DOHH2 (cell line): Measurements from ENCODE around the gene DGKD.
A peak's percentile ranks its signal among the peaks of the same experiment; 100 is the strongest.

Source experiments
- H3F3A ChIP-seq: fragments of 200-600 bp; sonication (generic), shearing (Covaris generic); 2 replicates; pipeline ENCODE4 v1.6.0; 2016; ENCODE audit warnings: antibody characterized with exemption, mild to moderate bottlenecking; ENCODE audit not compliant: control insufficient read depth, insufficient read depth
- H3K27ac ChIP-seq: fragments of 200-600 bp; sonication (generic); 2 replicates; pipeline ENCODE4 v1.5.1; 2014; ENCODE audit warnings: low read depth, mild to moderate bottlenecking, low read length, moderate library complexity
- H3K27me3 ChIP-seq: fragments of 200-600 bp; sonication (generic); 2 replicates; pipeline ENCODE4 v1.6.1; 2014; ENCODE audit warnings: mild to moderate bottlenecking, low read length, mixed read lengths; ENCODE audit not compliant: control insufficient read depth
- H3K36me3 ChIP-seq: fragments of 200-600 bp; sonication (generic); 2 replicates; pipeline ENCODE4 v1.6.1; 2014; ENCODE audit warnings: mild to moderate bottlenecking, low read length, moderate library complexity, mixed read lengths; ENCODE audit not compliant: control insufficient read depth
- H3K4me1 ChIP-seq: fragments of 200-600 bp; sonication (generic); 2 replicates; pipeline ENCODE4 v1.6.1; 2014; ENCODE audit warnings: mild to moderate bottlenecking, low read length, mixed read lengths; ENCODE audit not compliant: control insufficient read depth
- H3K4me2 ChIP-seq: fragments of 200-600 bp; sonication (generic); 2 replicates; pipeline ENCODE4 v1.6.0; 2014; ENCODE audit warnings: mild to moderate bottlenecking, low read length, moderate library complexity
- H3K4me3 ChIP-seq: fragments of 200-600 bp; sonication (generic); 2 replicates; pipeline ENCODE4 v1.5.1; 2014; ENCODE audit warnings: mild to moderate bottlenecking, low read length, mixed read lengths
- H3K79me2 ChIP-seq: fragments of 200-600 bp; sonication (generic); 2 replicates; pipeline ENCODE4 v1.6.1; 2014; ENCODE audit warnings: mild to moderate bottlenecking, low read length, mixed read lengths; ENCODE audit not compliant: control insufficient read depth
- H3K9me2 ChIP-seq: fragments of 200-600 bp; sonication (generic); replicated peaks from 2 replicates; pipeline ENCODE4 v1.6.1; 2014; ENCODE audit warnings: mild to moderate bottlenecking, low read length, mixed read lengths; ENCODE audit not compliant: control insufficient read depth
- H3K9me3 ChIP-seq: fragments of 200-600 bp; sonication (generic); 2 replicates; pipeline ENCODE4 v1.6.1; 2014; ENCODE audit warnings: antibody characterized with exemption, low read length, mixed read lengths; ENCODE audit not compliant: control insufficient read depth, insufficient read depth
- H4K20me1 ChIP-seq: fragments of 200-600 bp; sonication (generic); 2 replicates; pipeline ENCODE4 v1.6.0; 2014; ENCODE audit warnings: low read depth, mild to moderate bottlenecking, antibody characterized with exemption, low read length, moderate library complexity; ENCODE audit not compliant: control insufficient read depth, insufficient read depth
- CTCF ChIP-seq: fragments of 200-600 bp; sonication (generic); IDR thresholded peaks from one replicate; pipeline ENCODE4 v1.5.1; 2014; ENCODE audit warnings: antibody characterized with exemption, mild to moderate bottlenecking, low read depth, low read length; ENCODE audit not compliant: poor library complexity, severe bottlenecking
- EZH2phosphoT487 ChIP-seq: fragments of 200-600 bp; sonication (generic); IDR thresholded peaks from 2 replicates; pipeline ENCODE4 v1.6.1; 2017; ENCODE audit warnings: borderline replicate concordance, mild to moderate bottlenecking, antibody characterized with exemption, low read length, moderate library complexity, mixed read lengths

The DGKD gene

GRCh38 chr2:233362742-233363141, 8.4 kb downstream of the DGKD start:
- H3K9me2 ChIP-seq: no peaks in the 10 kb centered on the region
- peaks cover 6% of the 10 kb centered on the region; the same call in 1 of the 2 replicates for H4K20me1 ChIP-seq
- H3F3A ChIP-seq: peaks cover 23% of the 10 kb centered on the region
- peaks cover 86% of the 10 kb centered on the region for H3K79me2 ChIP-seq
- TF ChIP-seq CTCF: no peak
- TF ChIP-seq EZH2phosphoT487: no peak
- peak overlapping the region; percentile 48 for H3K4me3 ChIP-seq
- no peaks in the 10 kb centered on the region for H3K9me3 ChIP-seq
- peaks cover 92% of the 10 kb centered on the region for H3K4me1 ChIP-seq
- H3K27ac ChIP-seq: peak overlapping the region; percentile 96
- H3K27me3 ChIP-seq: no peaks in the 10 kb centered on the region
- peaks cover 39% of the 10 kb centered on the region for H3K36me3 ChIP-seq
- H3K4me2 ChIP-seq: peak overlapping the region; percentile 81

- Histone ChIP-seq H3K79me2 (peaks cover 86% of the 10 kb centered on the region), H3K4me1 (peaks cover 92% of the 10 kb centered on the region), H3K4me3 (peak overlapping the region; percentile 61), H3K4me2 (peak overlapping the region; percentile 81), H3K27me3 (no peaks in the 10 kb centered on the region), H3K9me3 (no peaks in the 10 kb centered on the region), H4K20me1 (peaks cover 1% of the 10 kb centered on the region; the same call in 1 of the 2 replicates), H3K27ac (peak overlapping the region; percentile 96), H3K9me2 (no peaks in the 10 kb centered on the region), H3K36me3 (peaks cover 28% of the 10 kb centered on the region), H3F3A (peaks cover 21% of the 10 kb centered on the region)
- no peak for TF ChIP-seq EZH2phosphoT487
Measured at GRCh38 chr2:233363744-233364235, 9.5 kb downstream of the DGKD start.

- Histone ChIP-seq H3K4me3 (no peak overlapping the region), H3F3A (peaks cover 21% of the 10 kb centered on the region), H3K79me2 (peaks cover 83% of the 10 kb centered on the region), H4K20me1 (no peaks in the 10 kb centered on the region), H3K9me3 (no peaks in the 10 kb centered on the region), H3K4me2 (peak overlapping the region; percentile 7; the same call in 1 of the 2 replicates), H3K9me2 (no peaks in the 10 kb centered on the region), H3K4me1 (peaks cover 93% of the 10 kb centered on the region), H3K36me3 (peaks cover 20% of the 10 kb centered on the region), H3K27me3 (no peaks in the 10 kb centered on the region), H3K27ac (no peak overlapping the region)
- no peak for TF ChIP-seq EZH2phosphoT487
- no peak for TF ChIP-seq CTCF
Measured at GRCh38 chr2:233365861-233366520, 11.7 kb downstream of the DGKD start.

GRCh38 chr2:233367586-233367985, 13.3 kb downstream of the DGKD start:
- Histone ChIP-seq H3F3A (peaks cover 23% of the 10 kb centered on the region), H4K20me1 (peaks cover 3% of the 10 kb centered on the region; the same call in 1 of the 2 replicates), H3K9me2 (no peaks in the 10 kb centered on the region), H3K9me3 (no peaks in the 10 kb centered on the region), H3K4me3 (no peak overlapping the region), H3K4me1 (peaks cover 92% of the 10 kb centered on the region), H3K4me2 (no peak overlapping the region), H3K27ac (no peak overlapping the region), H3K27me3 (no peaks in the 10 kb centered on the region), H3K36me3 (peaks cover 29% of the 10 kb centered on the region), H3K79me2 (peaks cover 81% of the 10 kb centered on the region)
- TF ChIP-seq EZH2phosphoT487 (no peak), CTCF (no peak)
